GM19193 (cell line): ENCODE results near the gene NUTM2E.
"Not testable (repeated sequence)": the region's sequence is repeated elsewhere in the genome, so short reads cannot be mapped to it uniquely, and the experiment has no call there.

Source experiments
- POLR2A ChIP-seq: IDR thresholded peaks from 4 replicates; pipeline ENCODE4 v1.6.1; 2011; ENCODE audit not compliant: insufficient read depth, insufficient read length; ENCODE audit errors: extremely low read depth

The NUTM2E gene, protein sequence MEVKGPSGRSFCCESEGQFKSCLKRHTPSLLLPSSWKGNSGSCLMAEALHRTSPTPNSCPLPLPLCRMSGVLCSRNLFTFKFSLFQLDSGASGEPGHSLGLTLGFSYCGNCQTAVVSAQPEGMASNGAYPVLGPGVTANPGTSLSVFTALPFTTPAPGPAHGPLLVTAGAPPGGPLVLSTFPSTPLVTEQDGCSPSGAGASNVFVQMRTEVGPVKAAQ (N-terminal part only)

DNA sequence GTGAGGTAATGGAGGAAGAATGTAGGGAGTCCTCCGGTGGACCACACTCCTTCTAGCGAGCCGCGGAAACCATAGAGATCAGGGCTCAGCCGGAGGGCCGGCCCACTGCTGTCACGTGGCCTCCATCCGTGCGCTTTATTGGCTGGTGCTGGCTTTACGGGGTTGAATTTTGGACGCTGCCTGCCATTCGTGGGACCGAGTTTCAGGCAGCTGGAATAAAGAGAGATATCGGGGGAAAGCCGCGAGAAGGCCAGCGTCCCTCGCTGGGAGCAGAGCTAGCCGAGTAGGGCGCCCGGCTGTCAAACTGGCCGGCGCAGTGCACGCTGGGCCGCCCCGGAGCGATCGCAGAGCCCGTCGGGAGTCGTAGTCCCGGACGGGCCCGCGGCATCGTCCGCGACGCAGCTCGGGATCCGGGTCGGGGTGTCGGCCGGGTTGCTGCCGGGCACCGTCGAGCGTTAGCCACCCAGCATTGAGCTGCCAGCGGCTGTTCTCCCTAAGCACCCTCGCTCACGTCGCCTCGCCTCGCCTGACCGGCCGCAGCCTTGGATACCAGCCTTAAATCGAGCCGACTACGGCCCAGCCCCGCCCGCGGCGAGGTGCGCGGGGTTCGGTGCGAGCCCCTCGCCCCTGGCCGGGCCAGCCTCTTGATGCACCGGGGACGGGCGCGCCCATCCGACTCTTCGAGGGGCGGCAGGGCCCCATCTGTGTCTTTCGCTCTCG, at the start of gene NUTM2E:
TSS of gene NUTM2E (plus strand) at position 244 of the 720 bp plus-strand sequence. CDS start 15,002 bp downstream, outside the sequence.
- not testable (repeated sequence) for TF ChIP-seq POLR2A
